ENCODE results near the gene FCHSD2.

DNA sequence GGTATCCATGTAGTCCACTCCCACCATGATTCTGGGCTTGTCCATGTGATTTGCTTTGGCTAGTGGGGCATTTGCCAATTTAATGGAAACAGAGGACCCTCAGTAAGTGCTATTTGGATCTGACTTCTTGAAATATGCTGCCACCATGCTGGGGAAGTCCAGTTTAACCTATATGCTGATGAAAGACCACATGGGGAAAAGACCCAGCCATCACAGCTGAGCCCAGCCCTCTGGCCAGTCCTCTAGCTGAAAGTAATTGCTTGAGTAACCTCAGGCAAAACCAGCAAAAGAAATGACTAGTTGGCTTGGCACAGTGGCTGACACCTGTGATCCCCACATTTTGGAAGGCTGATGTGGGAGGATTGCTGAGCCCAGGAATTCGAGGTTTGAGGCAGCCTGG lies 266.4 kb downstream of the FCHSD2 start:
- TF ChIP-seq CTCF (IDR thresholded peaks at IDR 0.05; ENCODE audit: control extremely low read depth in 1 of 3, insufficient read depth in 1 of 3, low read depth in 1 of 3, low read length in 3 of 3) (no peak), SIN3A (conservative IDR thresholded peaks at IDR 0.05 in 1 of 2, IDR thresholded peaks at IDR 0.05 in 1 of 2; ENCODE audit: low read depth in 1 of 2, low read length in 2 of 2) (no peak), CREB1 (IDR thresholded peaks at IDR 0.05) (no peak)
